Upper lobe of left lung (tissue), 4 donors: ENCODE results near the gene PITX1.

Experiments
- EP300 ChIP-seq, 4 donors: sonication (generic); formaldehyde crosslinking; IDR thresholded peaks; one replicate each; pipeline ENCODE4 v1.5.1; 2017; ENCODE audit warnings: antibody characterized with exemption in 4 of 4, control low read depth in 2 of 4
- POLR2A ChIP-seq, 4 donors: fragments of 450-650 bp; IDR thresholded peaks; one replicate each; pipeline ENCODE4 v1.5.1; 2016 to 2017; ENCODE audit warnings: antibody characterized with exemption in 4 of 4, mild to moderate bottlenecking in 2 of 4
- POLR2AphosphoS5 ChIP-seq, 2 donors: sonication (generic); formaldehyde crosslinking; IDR thresholded peaks; one replicate each; pipeline ENCODE4 v1.5.1; 2017; ENCODE audit warnings: antibody characterized with exemption in 2 of 2
- TF ChIP-seq, protein P1 (sequence below), 6 experiments: fragments of 450-650 bp in 4 of 6; fragments of 200-600 bp in 2 of 6; sonication (generic) in 2 of 6; IDR thresholded peaks; one replicate each; pipeline ENCODE4 v1.5.1; 2016 to 2019; ENCODE audit warnings: antibody characterized with exemption in 6 of 6

GRCh38 chr5:135055396-135055795 is 21.4 kb upstream of the PITX1 start:
- TF ChIP-seq POLR2A (IDR thresholded peaks at IDR 0.05) (no peak), EP300 (IDR thresholded peaks at IDR 0.05) (no peak), POLR2AphosphoS5 (IDR thresholded peaks at IDR 0.05) (no peak)
- TF ChIP-seq, protein P1, sequence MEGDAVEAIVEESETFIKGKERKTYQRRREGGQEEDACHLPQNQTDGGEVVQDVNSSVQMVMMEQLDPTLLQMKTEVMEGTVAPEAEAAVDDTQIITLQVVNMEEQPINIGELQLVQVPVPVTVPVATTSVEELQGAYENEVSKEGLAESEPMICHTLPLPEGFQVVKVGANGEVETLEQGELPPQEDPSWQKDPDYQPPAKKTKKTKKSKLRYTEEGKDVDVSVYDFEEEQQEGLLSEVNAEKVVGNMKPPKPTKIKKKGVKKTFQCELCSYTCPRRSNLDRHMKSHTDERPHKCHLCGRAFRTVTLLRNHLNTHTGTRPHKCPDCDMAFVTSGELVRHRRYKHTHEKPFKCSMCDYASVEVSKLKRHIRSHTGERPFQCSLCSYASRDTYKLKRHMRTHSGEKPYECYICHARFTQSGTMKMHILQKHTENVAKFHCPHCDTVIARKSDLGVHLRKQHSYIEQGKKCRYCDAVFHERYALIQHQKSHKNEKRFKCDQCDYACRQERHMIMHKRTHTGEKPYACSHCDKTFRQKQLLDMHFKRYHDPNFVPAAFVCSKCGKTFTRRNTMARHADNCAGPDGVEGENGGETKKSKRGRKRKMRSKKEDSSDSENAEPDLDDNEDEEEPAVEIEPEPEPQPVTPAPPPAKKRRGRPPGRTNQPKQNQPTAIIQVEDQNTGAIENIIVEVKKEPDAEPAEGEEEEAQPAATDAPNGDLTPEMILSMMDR (IDR thresholded peaks at IDR 0.05): no peak
